Heart left ventricle (tissue), 16 donors: ENCODE measurements around the gene ST8SIA5. TPM values are rescaled to one million over a fixed set of nuclear protein-coding genes. Genes with fewer than 3 reads are reported as not detected.
A peak's percentile ranks its signal among the peaks of the same experiment; 100 is the strongest.

ENCODE experiments used
- ATAC-seq, 4 donors: fragments of 200-7000 bp; cut with Tn5 transposase; one replicate each; pipeline ENCODE4 v1.9.1; 2020 to 2022; ENCODE audit warnings: moderate library complexity in 4 of 4, mild to moderate bottlenecking in 3 of 4, moderate number of reproducible peaks in 1 of 4
- DNase-seq, 5 donors: peaks; one replicate each; pipeline ENCODE4 v3.0.0-alpha.2; 2020
- H3K27ac ChIP-seq, 12 donors: fragments of 200-600 bp; sonication (generic) in 4 of 12; one replicate each; pipeline versions ENCODE4 v1.5.0 to v1.8.0; 2016 to 2022; ENCODE audit warnings: mild to moderate bottlenecking in 2 of 12
- H3K27me3 ChIP-seq, 9 donors: fragments of 200-600 bp; sonication (generic) in 2 of 9; one replicate each; pipeline versions ENCODE4 v1.5.1 to v1.8.0; 2016 to 2022; ENCODE audit warnings: mild to moderate bottlenecking in 3 of 9
- H3K36me3 ChIP-seq, 9 donors: fragments of 200-600 bp; sonication (generic) in 2 of 9; one replicate each; pipeline versions ENCODE4 v1.5.0 to v1.8.0; 2018 to 2022; ENCODE audit warnings: mild to moderate bottlenecking in 2 of 9
- H3K4me1 ChIP-seq, 12 donors: fragments of 200-600 bp; sonication (generic) in 4 of 12; one replicate each; pipeline versions ENCODE4 v1.5.0 to v1.8.0; 2016 to 2022; ENCODE audit warnings: mild to moderate bottlenecking in 3 of 12
- H3K4me3 ChIP-seq, 12 donors: fragments of 200-600 bp; sonication (generic) in 4 of 12; one replicate each; pipeline versions ENCODE4 v1.5.0 to v1.8.0; 2017 to 2022; ENCODE audit warnings: mild to moderate bottlenecking in 9 of 12, moderate library complexity in 4 of 12
- H3K9me3 ChIP-seq, 12 donors: fragments of 200-600 bp; sonication (generic) in 4 of 12; one replicate each; pipeline versions ENCODE4 v1.5.0 to v1.8.0; 2016 to 2022; ENCODE audit warnings: mild to moderate bottlenecking in 1 of 12
- CTCF ChIP-seq, 12 donors: fragments of 200-600 bp; sonication (generic) in 4 of 12; IDR thresholded peaks; one replicate each; pipeline versions ENCODE4 v1.5.0 to v1.8.0; 2018 to 2022; ENCODE audit warnings: antibody characterized with exemption in 12 of 12, mild to moderate bottlenecking in 5 of 12
- POLR2A ChIP-seq, 2 donors: fragments of 450-650 bp; IDR thresholded peaks; one replicate each; pipeline ENCODE4 v1.6.1; 2017; ENCODE audit warnings: antibody characterized with exemption in 2 of 2, mild to moderate bottlenecking in 2 of 2, moderate library complexity in 2 of 2
- WGBS, 4 donors: extraction: QIAGEN DNeasy Blood & Tissue Kit in 2 of 4; methylation state at CpG; one replicate each; pipeline versions ENCODE4 v1.1.5 to v1.1.7; 2013 to 2018; 5-methylcytosine and 5-hydroxymethylcytosine counted together
- intact Hi-C, 10 donors: fragments of 100-400 bp; cut with DNase I; formaldehyde crosslinking; loops; one replicate each; pipeline versions ENCODE4 v1.11.1 to v1.14.2; 2022
- polyA plus RNA-seq, 2 donors: library from polyadenylated mRNA; stranded (reverse); fragments of 200-250 nt; gene quantifications; one replicate each; pipeline ENCODE4 v1.2.3, GENCODE V29; 2013
- total RNA-seq, 9 donors: library from RNA; depleted of rRNA in 2 of 9; stranded (reverse); fragments of >200 nt in 2 of 9; fragmentation: NEBNext Ultra II Directional in 3 of 9; extraction: Animal tissue kit (Norgen Biotek cat#: 25700) in 3 of 9; gene quantifications; one replicate each; pipeline versions ENCODE4 v1.1.0 to v1.2.4, GENCODE V29; 2016 to 2023
- donor health status: ischemic (EF 13 %, LVEDD 7.1; RV severe dilation, severe dysfunction).
- donor health status: healthy with polysubstance abuse.
- donor health status: DM: no; HTN: yes; CAD: no.
- donor health status: DM: no; HTN: no; CAD: no.
- donor health status: ischemic (EF 25% LVEDD 6.9; RV normal size, moderate dysfunction).
- donor health status: ischemic (EF 25% LVEDD 5.7; RV mildly dilated, moderate dysfunction).
- donor health status: healthy.
- donor health status: DM: yes; HTN: yes; CAD: no.
- donor health status: ischemic (EF 35%, LVEDD 5.7; RV mildly dilated, moderate dysfunction).
- donor health status: nonischemic (EF 11% LVEDD 7.7; RV severe dilation, severe dysfunction).
- donor health status: DM: yes; HTN: yes; CAD: no.
- donor health status: PGD.
- donor health status: ischemic (EF 29% LVEDD 5.4; RV normal size, mild dysfunction).
- donor health status: nonischemic (EF 23%, LVEDD 6.1; RV moderate dilation, normal function).

The ST8SIA5 gene
- total and polyA plus RNA-seq, 11 donors: 3.8 to 24.4 (median 6.8) TPM

GRCh38 chr18:46660957-46661749, 95.7 kb downstream of the ST8SIA5 start:
- 70 to 79% (median 75%) methylated on average over 6 to 9 of the region's 9 CpGs for WGBS, 4 donors
- ATAC-seq: peak in 2 of 4 donors; percentile 32 to 36
- intact Hi-C loops: loop anchor here in 1 of 10 donors (5.0 kb wide), 1 partner anchor 499 kb away; no protein-coding TSS in a partner anchor

GRCh38 chr18:46659484-46659883, 97.4 kb downstream of the ST8SIA5 start:
- no peaks in the 10 kb centered on the region for H3K9me3 ChIP-seq

More at GRCh38 chr18:46660957-46661749, 95.7 kb downstream of the ST8SIA5 start:
- TF ChIP-seq POLR2A (IDR thresholded peaks at IDR 0.05) (no peak), CTCF (IDR thresholded peaks at IDR 0.05) (no peak)
- Histone ChIP-seq H3K4me3 (no peak overlapping the region), H3K4me1 (no peaks in the 10 kb centered on the region), H3K9me3 (no peaks in the 10 kb centered on the region), H3K27ac (no peak overlapping the region), H3K36me3 (no peaks in the 10 kb centered on the region), H3K27me3 (peaks cover 0 to under 1% (median 0%) of the 10 kb centered on the region in 9 donors)
- no peak for DNase-seq

GRCh38 chr18:46657115-46657955, 99.5 kb downstream of the ST8SIA5 start, which contains the start of gene LOXHD1:
Gene LOXHD1, minus strand, starts transcription at chr18:46657220. Its CDS starts 187 bp downstream, at chr18:46657033.
- intact Hi-C loops: loop anchor here in 9 of 10 donors (2.0 to 10.0 kb wide), 11 partner anchors 100 to 513 kb away; a partner anchor contains a TSS
- WGBS, 4 donors: 76 to 85% (median 79%) methylated on average over 25 of the region's 25 CpGs

More at GRCh38 chr18:46659484-46659883, 97.4 kb downstream of the ST8SIA5 start:
- TF ChIP-seq CTCF (IDR thresholded peaks at IDR 0.05) (no peak), POLR2A (IDR thresholded peaks at IDR 0.05) (no peak)
- Histone ChIP-seq H3K4me1 (no peaks in the 10 kb centered on the region), H3K4me3 (no peak overlapping the region), H3K27ac (no peak overlapping the region), H3K36me3 (no peaks in the 10 kb centered on the region), H3K27me3 (no peaks in the 10 kb centered on the region)
- no peak for DNase-seq
- intact Hi-C loops: loop anchor here (2.0 to 10.0 kb wide), 15 partner anchors 102 to 515 kb away; a partner anchor contains a TSS
- ATAC-seq: no peak
- 87 to 93% (median 89%) methylated on average over 3 of the region's 3 CpGs for WGBS, 4 donors

More at GRCh38 chr18:46657115-46657955, 99.5 kb downstream of the ST8SIA5 start, which contains the start of gene LOXHD1:
- Histone ChIP-seq H3K4me1 (no peaks in the 10 kb centered on the region), H3K27me3 (no peaks in the 10 kb centered on the region), H3K9me3 (no peaks in the 10 kb centered on the region), H3K27ac (no peak within 1 kb of the TSS), H3K36me3 (no peaks in the 10 kb centered on the region), H3K4me3 (no peak within 1 kb of the TSS)
- ATAC-seq (peak in 1 of 4 donors; percentile 7), DNase-seq (no peak)
- no peak for TF ChIP-seq CTCF (IDR thresholded peaks at IDR 0.05)
